HCT116 (cell line): Measurements from ENCODE around the gene CDH23.

Source experiments
- EGR1 ChIP-seq: IDR thresholded peaks from 2 replicates; pipeline ENCODE4 v1.6.1; 2012; ENCODE audit warnings: low read depth
- EZH2 ChIP-seq: fragments of 200-600 bp; sonication (generic); IDR thresholded peaks from 2 replicates; pipeline ENCODE4 v1.6.1; 2017; ENCODE audit warnings: antibody characterized with exemption, mixed run types
- EZH2phosphoT487 ChIP-seq: fragments of 200-600 bp; IDR thresholded peaks from 2 replicates; pipeline ENCODE4 v1.6.1; 2018; ENCODE audit warnings: antibody characterized with exemption, borderline replicate concordance
- JUND ChIP-seq: IDR thresholded peaks from 2 replicates; pipeline ENCODE4 v1.6.1; 2012
- POLR2A ChIP-seq: IDR thresholded peaks from 2 replicates; pipeline ENCODE4 v1.7.0; 2011; ENCODE audit warnings: borderline replicate concordance; ENCODE audit not compliant: insufficient read depth, insufficient read length; ENCODE audit errors: extremely low read depth
- POLR2AphosphoS5 ChIP-seq: IDR thresholded peaks from 2 replicates; pipeline ENCODE4 v1.6.1; 2011; ENCODE audit warnings: mild to moderate bottlenecking, low read depth, low read length, moderate library complexity
- RAD21 ChIP-seq: IDR thresholded peaks from 2 replicates; pipeline ENCODE4 v1.6.1; 2012; ENCODE audit warnings: low read depth, mild to moderate bottlenecking
- SIN3A ChIP-seq: IDR thresholded peaks from 2 replicates; pipeline ENCODE4 v1.6.1; 2012; ENCODE audit warnings: low read depth
- SP1 ChIP-seq: IDR thresholded peaks from 2 replicates; pipeline ENCODE4 v1.6.1; 2012; ENCODE audit warnings: low read depth
- ZFX ChIP-seq: fragments of 450-650 bp; IDR thresholded peaks from 2 replicates; pipeline ENCODE4 v1.6.1; 2017
- ZNF274 ChIP-seq: fragments of 200-500 bp; sonication (Bioruptor generic); IDR thresholded peaks from 2 replicates; pipeline ENCODE4 v1.6.1; 2014; ENCODE audit warnings: mild to moderate bottlenecking, low read depth, low read length, inconsistent platforms
- TF ChIP-seq, protein P1 (sequence below), 3 experiments: fragments of 200-600 bp in 1 of 3; sonication (generic) in 1 of 3; IDR thresholded peaks in 2 of 3; conservative IDR thresholded peaks in 1 of 3; 2 replicates each; pipeline ENCODE4 v1.5.1; 2012 to 2017; ENCODE audit warnings: low read depth in 2 of 3, low read length in 2 of 3, antibody characterized with exemption in 1 of 3, borderline replicate concordance in 1 of 3, control low read depth in 1 of 3, mild to moderate bottlenecking in 1 of 3, mixed read lengths in 1 of 3, mixed run types in 1 of 3, moderate library complexity in 1 of 3; ENCODE audit not compliant: insufficient read depth in 1 of 3
- TF ChIP-seq, protein P2 (sequence below): IDR thresholded peaks from 2 replicates; pipeline ENCODE4 v1.6.1; 2012

DNA sequence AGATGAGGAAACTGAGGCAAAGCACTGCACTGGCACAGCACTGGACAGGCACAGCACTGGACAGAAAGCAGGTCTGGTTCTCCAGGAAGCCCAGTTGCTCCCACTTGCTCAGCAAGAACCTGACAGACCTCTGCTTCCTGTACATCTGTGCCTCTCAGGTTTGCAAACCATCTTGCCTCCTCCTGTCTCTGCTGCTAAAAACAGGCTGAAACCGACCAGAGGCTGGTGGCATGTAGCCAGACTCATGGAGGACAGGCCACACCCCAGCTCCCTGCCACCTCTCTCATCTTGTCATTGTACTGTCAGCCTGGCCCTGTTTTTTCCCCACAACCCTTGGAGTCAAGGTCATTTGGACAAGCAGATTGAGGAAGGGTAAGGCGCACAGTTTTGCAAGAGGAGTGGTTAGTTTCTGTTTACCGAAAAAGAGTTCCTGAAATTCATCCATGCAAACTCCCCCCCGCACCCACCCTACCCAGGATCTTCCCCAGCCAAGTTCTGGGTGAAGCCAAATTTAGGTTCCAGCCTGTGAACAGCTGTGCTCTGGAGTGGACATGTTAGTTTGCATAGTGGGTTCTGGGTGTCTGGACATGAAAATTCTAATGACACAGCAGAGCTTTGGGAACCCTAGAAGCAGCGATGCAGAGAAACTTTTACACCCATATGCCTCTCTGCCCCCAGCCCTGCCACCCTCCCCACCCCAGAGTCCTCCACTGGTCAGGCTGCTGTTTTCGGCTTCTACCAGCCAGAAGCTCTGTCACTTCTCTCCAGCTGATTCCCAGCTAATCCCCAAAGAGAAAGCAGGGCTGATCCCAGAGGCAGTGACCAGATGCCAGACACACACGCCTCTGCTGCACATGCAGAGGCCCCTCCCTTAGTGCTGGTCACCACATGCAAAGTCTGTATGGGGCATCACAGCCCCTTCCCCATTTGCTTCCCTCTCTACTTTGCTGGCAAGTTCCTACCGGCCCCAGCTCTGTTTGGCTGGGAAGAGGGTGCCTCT lies 331.3 kb downstream of the CDH23 start:
- TF ChIP-seq, protein P1, sequence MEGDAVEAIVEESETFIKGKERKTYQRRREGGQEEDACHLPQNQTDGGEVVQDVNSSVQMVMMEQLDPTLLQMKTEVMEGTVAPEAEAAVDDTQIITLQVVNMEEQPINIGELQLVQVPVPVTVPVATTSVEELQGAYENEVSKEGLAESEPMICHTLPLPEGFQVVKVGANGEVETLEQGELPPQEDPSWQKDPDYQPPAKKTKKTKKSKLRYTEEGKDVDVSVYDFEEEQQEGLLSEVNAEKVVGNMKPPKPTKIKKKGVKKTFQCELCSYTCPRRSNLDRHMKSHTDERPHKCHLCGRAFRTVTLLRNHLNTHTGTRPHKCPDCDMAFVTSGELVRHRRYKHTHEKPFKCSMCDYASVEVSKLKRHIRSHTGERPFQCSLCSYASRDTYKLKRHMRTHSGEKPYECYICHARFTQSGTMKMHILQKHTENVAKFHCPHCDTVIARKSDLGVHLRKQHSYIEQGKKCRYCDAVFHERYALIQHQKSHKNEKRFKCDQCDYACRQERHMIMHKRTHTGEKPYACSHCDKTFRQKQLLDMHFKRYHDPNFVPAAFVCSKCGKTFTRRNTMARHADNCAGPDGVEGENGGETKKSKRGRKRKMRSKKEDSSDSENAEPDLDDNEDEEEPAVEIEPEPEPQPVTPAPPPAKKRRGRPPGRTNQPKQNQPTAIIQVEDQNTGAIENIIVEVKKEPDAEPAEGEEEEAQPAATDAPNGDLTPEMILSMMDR (IDR thresholded peaks at IDR 0.05 in 2 of 3, conservative IDR thresholded peaks at IDR 0.05 in 1 of 3; ENCODE audit: borderline replicate concordance in 1 of 3, insufficient read depth in 1 of 3, low read depth in 2 of 3, low read length in 2 of 3): no peak
- TF ChIP-seq EZH2 (no peak), EZH2phosphoT487 (no peak), RAD21 (no peak), ZNF274 (no peak), JUND (no peak), POLR2AphosphoS5 (no peak), POLR2A (no peak), SIN3A (no peak), EGR1 (no peak), ZFX (no peak), SP1 (no peak)
- TF ChIP-seq, protein P2, sequence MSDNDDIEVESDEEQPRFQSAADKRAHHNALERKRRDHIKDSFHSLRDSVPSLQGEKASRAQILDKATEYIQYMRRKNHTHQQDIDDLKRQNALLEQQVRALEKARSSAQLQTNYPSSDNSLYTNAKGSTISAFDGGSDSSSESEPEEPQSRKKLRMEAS: no peak
